Cortex of kidney (tissue), 1 donor: ENCODE data around the gene SNTG2.
"Not testable (repeated sequence)": the region's sequence is repeated elsewhere in the genome, so short reads cannot be mapped to it uniquely, and the experiment has no call there.

ENCODE experiments used
- DNase-seq: peaks from one replicate; lab custom pipeline; 2025; lab: John Stamatoyannopoulos, UW

Gene SNTG2

DNA sequence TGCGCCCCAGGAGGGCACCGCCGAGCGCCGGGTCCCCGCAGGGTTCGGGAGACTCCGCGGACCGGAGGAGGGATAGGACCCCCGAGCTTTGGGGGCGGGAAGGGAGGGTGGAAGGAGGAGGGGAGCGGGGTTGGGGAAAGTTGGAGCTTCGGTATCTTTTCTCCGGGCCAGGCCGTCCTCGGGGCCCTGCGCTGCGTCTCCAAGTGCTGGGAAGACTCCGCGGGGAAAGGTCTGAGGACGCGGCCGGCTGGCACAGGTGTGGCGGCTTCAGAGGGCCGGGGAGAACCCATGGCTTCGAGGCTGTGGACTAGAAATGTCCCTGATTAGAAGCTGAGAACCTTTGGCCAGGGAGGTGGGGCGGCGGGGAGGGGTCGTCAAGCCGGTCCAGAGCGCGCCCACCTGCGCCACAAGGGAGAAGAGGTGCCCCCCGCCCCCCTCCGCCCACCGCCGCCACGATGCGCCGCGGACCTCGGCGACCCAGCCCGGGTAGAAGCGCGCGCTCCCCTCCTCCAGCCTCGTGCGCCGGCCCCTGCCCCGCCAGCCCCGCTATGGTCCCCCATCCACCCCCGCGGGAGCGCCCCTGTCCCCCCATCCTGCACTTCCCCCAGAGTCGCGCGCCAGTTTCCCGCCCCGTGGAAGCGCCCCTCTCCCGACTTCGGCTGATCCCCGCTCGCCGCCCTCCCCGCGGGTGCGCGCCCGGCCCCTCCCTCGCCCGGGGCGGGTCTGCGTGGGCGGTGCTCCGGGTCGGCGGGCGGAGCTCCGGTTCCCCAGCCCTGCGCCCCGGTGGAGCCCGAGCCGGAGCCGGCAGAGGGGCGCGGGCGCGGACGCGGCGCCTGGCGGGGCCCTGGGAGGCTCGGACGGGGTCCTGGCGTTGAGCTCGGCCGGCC lies at the start of gene SNTG2:
Gene SNTG2 (plus strand): TSS at position 770 of the 887 bp plus-strand sequence. CDS start 148 bp downstream, outside the sequence.
- DNase-seq, result no peak

DNA sequence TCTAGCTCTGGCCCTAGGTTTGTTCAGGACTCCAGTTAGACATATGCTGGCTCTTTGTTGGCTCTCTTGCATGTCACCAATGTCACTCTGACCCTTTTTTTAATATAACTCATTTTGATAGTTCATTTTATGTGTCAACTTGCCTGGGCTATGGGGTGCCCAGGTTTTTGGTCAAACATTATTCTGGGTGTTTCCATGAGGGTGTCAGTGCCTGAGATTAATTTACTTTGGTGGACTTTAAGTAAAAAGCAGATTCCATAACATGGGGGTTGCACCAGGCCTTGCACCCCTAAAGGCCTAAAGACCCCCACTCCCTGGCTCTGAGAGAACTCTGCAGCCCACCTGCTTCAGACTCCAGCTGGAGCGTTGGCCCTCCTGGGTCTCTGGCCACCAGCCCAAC lies 48.1 kb upstream of the SNTG2 start:
- no peak for DNase-seq

- no peak for DNase-seq
Measured at GRCh38 chr2:903223-903900, 47.3 kb upstream of the SNTG2 start.

DNA sequence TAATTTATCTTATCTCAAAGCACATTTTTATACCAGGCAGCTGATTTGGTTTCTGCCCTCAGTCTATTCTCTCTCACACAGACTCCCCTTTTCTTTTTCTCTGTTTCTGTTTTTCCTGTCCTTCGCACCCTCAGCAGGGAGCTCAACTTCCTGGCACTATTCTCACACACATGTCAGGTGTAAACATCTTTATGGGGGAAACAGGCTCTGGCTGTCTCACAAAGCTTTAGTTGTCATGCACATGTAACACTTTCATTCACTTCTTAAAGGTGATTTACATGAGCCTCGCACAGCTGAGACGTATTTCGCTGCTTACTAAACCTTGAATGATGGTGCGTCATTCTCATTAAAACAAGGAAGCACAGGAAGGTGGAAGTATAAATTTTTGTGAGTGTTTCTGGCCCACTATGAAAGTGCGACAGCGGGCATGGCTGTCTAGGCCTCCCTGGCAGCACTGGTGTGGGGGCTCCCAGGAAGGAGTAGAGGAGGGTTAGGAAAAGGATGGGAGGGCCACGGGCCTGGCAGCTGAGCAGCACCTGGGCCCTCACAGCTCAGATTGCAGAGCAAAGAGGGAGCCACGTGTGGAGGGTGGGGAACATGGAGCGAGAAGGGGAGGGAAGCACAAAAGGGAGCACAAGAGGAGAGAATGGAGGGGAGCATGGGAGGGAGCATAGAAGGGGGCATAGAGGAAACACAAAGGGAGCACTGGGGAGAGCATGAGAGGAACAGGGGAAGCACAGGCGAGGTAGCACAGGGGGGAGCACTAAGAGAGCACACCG lies 46.2 kb upstream of the SNTG2 start:
- DNase-seq, result no peak

DNA sequence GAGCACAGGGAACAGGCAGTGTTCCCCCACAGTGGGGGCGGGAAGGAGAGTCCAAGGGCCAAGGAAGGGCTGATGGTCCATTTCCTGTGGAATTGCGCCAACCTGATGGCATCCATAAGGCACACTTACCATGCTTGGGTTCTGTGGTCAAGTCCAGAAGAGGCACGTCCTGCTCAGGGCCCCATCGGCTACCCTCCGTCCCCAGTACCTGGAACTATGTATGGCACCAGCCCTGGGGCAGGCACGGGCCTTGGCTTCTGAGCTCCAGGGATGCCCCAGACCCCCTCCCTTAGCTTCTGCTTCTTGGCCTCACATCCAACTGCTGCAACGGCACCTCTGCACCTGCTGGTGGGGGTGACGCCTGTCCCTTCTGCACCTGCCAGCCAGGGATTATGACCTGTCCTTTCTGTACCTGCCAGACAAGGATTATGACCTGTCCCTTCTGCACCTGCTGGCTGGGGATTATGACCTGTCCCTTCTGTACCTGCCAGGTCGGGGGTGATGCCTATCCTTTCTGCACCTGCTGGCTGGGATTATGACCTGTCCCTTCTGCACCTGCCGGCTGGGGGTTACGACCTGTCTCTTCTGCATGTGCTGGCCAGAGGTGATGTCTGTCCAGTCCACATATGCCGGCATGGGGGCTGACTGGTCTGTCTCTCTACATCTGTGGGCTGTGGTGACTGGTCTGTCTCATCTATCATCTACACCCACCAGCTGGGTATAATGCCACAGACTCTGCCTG lies 45.4 kb upstream of the SNTG2 start:
- no peak for DNase-seq

DNA sequence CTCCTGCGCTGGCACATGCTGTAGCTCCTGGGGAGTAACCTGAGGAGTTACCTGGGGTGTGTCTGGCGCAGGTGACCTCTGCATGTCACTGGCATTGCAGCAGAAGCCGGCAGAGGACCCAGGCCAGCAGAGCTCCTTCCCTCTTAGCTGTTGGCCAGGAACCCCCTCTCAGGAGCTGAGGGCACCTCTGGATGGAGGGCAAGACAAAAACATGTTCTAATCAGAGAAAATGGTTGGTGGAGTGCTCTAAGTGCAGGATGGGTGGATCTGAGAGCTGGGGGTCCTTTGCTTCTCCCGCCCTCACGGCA lies 44.9 kb upstream of the SNTG2 start:
- no peak for DNase-seq

- DNase-seq, result no peak
Measured at GRCh38 chr2:907706-908105, 42.9 kb upstream of the SNTG2 start.

- no peak for DNase-seq
Measured at GRCh38 chr2:908568-908967, 42.1 kb upstream of the SNTG2 start.

DNA sequence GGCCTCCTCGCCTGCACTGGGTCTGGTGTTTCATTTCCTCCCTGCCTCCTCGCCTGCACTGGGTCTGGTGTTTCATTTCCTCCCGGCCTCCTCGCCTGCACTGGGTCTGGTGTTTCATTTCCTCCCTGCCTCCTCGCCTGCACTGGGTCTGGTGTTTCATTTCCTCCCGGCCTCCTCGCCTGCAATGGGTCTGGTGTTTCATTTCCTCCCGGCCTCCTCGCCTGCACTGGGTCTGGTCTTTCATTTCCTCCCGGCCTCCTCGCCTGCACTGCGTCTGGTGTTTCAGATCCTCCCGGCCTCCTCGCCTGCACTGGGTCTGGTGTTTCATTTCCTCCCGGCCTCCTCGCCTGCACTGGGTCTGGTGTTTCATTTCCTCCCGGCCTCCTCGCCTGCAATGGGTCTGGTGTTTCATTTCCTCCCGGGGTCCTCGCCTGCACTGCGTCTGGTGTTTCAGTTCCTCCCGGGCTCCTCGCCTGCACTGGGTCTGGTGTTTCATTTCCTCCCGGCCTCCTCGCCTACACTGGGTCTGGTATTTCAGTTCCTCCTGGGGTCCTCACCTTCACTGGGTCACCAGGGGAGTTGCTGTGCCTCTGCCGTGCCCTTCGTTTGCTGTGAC lies 40.8 kb upstream of the SNTG2 start:
- not testable (repeated sequence) for DNase-seq

DNA sequence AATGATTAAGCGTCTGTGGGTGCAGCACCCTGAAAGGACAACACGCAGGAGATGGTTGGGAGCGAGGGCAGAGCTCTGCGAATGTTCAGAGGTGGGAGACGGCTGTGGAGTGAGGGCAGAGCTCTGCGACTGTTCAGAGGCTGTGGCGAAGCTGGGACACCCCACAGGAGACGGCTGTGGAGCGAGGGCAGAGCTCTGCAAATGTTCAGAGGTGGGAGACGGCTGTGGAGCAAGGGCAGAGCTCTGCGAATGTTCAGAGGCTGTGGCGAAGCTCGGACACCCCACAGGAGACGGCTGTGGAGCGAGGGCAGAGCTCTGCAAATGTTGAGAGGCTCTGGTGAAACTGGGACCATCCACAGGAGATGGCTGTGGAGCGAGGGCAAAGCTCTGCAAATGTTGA lies 40.0 kb upstream of the SNTG2 start:
- no peak for DNase-seq

- no peak for DNase-seq
Measured at GRCh38 chr2:915979-916378, 34.7 kb upstream of the SNTG2 start.

- DNase-seq, result no peak
Measured at GRCh38 chr2:916935-917334, 33.7 kb upstream of the SNTG2 start.

DNA sequence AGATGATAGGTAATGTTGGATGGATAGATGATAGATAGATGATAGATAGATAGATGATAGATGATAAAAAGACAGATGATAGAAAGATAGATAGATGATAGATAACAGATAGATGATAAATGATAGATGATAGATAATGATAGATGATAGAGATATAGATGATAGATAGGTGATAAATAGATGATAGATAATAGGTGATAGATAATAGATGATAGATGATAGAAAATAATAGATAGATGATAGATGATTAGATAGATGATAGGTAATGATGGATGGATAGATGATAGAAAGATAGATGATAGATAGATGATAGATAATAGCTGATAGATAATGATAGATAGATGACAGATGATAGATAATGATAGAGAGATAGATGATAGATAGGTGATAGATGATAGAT lies 31.0 kb upstream of the SNTG2 start:
- no peak for DNase-seq

DNA sequence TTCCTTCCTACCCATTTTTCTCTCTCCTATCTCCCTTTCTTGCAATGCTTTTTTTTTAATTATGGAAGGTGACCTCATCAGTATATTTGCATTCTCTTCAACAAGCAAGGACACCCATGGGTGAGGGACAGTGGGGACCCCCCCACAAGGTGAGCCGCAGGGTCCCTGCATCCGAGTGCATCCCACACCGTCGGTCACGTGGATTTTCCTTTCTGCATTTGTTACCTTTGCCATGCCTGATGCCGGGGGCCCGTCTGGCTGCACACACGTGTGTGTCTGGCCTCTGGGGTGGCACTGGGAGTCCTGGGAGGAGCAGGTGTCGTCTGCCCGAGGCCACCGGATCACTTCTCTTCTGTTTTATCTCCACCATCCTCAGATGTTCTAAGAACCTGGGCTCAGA lies 30.1 kb upstream of the SNTG2 start:
- DNase-seq, result no peak

GRCh38 chr2:920999-921398 lies 29.6 kb upstream of the SNTG2 start:
- DNase-seq, result no peak

DNA sequence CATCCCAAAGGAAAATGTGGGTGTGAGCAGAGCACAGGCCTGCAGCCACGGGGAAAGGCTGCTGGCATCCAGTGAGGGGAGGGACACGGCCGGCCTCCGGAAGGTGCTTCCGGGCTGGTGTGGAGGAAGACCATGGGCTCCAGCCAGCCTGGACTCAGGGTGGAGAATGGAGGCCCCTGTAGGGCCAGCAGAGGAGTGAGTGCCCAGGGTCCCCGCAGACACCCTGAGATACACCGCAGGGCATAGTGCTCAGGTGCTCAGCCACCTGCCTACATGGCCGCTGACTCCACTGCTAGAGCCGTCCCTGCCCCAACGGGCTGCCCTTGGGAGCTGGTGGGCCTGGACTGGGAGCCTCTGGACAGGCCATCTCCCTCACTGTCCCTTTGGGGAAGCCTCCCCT lies 28.5 kb upstream of the SNTG2 start:
- no peak for DNase-seq

DNA sequence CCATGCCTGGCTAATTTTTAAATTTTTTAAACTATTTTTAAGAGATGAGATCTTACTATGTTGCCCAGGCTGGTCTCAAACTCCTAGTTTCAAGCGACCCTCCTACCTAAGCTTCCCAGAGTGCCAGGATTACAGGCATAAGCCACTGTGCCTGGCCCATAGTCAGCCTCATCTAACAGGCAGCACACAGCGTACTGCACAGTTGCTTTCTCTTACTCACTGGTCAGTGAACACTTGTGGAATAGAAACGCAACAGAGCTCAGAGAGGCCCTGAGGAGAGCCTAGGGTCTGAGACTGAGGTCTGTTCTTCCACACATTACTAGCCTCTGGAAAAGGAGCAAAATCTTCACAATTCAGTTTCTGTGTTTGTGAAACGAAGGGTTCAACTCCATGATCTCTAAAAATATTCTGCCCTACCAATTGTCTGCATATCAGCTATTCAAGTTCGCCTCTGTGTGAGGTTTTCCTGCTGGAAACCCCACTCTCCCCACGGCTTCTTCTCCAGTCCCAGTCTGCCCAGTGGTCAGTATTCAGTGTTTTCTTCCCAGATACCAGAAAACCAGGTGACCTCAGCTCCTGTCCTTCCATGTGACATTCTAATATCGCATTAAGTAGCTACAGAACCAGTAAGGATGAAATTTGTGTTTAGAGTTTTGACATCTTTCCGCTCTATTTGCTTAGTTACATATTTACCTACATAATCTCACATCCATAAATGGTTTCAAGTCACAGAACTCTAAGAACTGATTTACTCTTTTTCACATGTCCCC lies 26.6 kb upstream of the SNTG2 start:
- no peak for DNase-seq

- no peak for DNase-seq
Measured at GRCh38 chr2:924701-925100, 25.9 kb upstream of the SNTG2 start.

DNA sequence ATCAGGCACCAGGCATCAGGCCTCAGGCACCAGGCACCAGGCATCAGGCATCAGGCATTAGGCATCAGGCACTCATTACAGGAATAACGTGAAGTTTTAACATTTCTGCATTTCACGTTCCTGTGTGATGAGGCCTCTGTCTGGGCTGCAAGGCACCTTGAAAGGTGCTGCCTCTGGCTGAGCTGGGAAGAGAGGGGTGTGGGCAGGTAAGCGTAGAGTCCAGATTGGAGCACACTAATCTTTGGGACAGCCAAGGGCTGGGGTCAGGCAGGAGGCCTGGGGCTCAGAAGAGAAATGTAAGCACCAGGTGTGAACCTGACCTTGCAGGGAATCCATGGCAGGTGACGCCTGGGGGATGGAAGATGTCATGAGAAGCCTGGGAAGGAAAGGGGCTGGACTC lies 25.3 kb upstream of the SNTG2 start:
- no peak for DNase-seq

DNA sequence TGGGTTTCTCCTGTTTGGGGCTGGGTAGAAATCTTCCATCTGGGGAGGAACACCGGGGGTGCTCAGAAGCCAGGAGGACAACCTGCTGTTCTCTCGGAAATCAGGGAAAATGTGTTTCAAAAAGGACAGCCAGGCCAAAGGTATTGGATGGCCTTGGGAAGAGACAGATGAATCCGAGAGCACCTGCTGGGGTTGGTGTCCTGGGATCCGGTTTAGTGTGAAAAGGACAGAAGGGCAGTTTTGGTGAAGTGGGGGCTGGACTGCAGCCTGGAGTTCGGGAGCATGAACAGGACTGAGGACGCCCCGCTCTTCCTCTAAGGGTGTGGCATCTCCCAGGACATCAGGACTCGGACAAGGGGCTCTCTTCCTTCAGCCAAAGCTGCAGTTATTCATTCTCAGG lies 24.9 kb upstream of the SNTG2 start:
- DNase-seq, result no peak

DNA sequence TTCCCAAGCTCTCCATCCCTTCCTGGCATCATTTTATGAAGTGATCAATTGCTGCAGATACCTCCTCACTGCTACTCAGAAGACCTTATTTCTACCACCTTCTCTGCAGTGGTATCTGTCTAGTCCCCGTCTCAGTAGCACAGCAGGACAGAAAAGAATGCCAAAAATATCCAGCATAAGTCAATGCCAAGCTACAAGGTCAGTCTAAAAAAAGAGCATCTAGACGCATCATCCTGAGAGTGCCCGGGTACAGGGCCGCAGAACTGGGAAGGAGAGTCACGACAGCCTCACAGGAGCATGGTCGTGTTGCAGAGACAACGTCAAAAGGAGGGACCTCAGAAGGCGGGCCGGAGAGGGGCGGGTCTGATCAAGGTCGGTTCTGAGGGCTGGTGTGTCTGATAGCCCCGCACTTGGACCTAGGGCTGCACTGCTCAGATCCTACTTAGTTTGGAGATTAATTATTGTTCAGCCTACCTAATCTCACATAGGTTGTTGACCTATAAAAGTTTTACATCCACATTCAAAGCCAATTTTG lies 24.3 kb upstream of the SNTG2 start:
- no peak for DNase-seq
